K562 (cell line): ENCODE results near the gene GUCY2C. TPM values are rescaled to one million over a fixed set of nuclear protein-coding genes. Genes with fewer than 3 reads are reported as not detected.

Source experiments
- ATAC-seq: fragments of 200-7000 bp; cut with Tn5 transposase; 3 replicates; pipeline ENCODE4 v1.9.1; 2020; ENCODE audit warnings: moderate library complexity
- BruUV-seq: library from RNA; stranded (reverse); fragments of 400-500 nt; replicated peaks from 2 replicates; lab custom pipeline; 2021; lab: Mats Ljungman, UMichigan
- CTCF ChIA-PET: fragments of 300-600 bp; formaldehyde crosslinking; extraction: SDS; loops from one replicate; lab custom pipeline; 2021; ENCODE audit warnings: low intra/inter-chr PET ratio; lab: Yijun Ruan, JAX
- POLR2A ChIA-PET: fragments of 300-600, 350-650 bp; sonication (Branson Sonifier 250); formaldehyde crosslinking; extraction: SDS; loops from one replicate; lab custom pipeline; 2021; ENCODE audit warnings: antibody characterized with exemption, inconsistent platforms; lab: Yijun Ruan, JAX
- DNase-seq, 4 experiments: peaks; one replicate each; pipeline versions ENCODE4 v3.0.0 to v3.0.0-alpha.2; 2011 to 2018; ENCODE audit warnings: low spot score in 3 of 4, mixed read lengths in 3 of 4; ENCODE audit errors: extremely low read depth in 1 of 4
- FAIRE-seq: peaks from 2 replicates; lab custom pipeline; 2011; peaks lifted over from hg19 to GRCh38; lab: Jason Lieb, UNC
- H2AFZ ChIP-seq: 2 replicates; pipeline ENCODE4 v1.6.0; 2011; ENCODE audit warnings: low read depth, low read length, control low read depth, inconsistent platforms
- H3K27ac ChIP-seq: fragments of 200-600 bp; 3 replicates; pipeline ENCODE4 v1.8.0; 2011; ENCODE audit warnings: low read depth, mild to moderate bottlenecking, control low read depth, inconsistent platforms, low read length, moderate library complexity, mixed read lengths; ENCODE audit errors: extremely low read depth
- H3K27me3 ChIP-seq, 2 experiments: fragments of 300-600 bp in 1 of 2; 2 replicates in 1 of 2; 3 replicates in 1 of 2; pipeline versions ENCODE4 v1.6.0 to v1.8.0; 2011; ENCODE audit warnings: inconsistent platforms in 2 of 2, low read length in 2 of 2, mild to moderate bottlenecking in 1 of 2, mixed read lengths in 1 of 2, moderate library complexity in 1 of 2; ENCODE audit not compliant: control insufficient read depth in 2 of 2, insufficient read depth in 2 of 2
- H3K36me3 ChIP-seq: fragments of 300-600 bp; 3 replicates; pipeline ENCODE4 v1.8.0; 2011; ENCODE audit warnings: mild to moderate bottlenecking, low read length, inconsistent platforms; ENCODE audit not compliant: control insufficient read depth, insufficient read depth
- H3K4me1 ChIP-seq, 2 experiments: fragments of 200-600 bp in 1 of 2; replicated peaks in 1 of 2; 2 replicates in 1 of 2; 3 replicates in 1 of 2; pipeline versions ENCODE4 v1.5.1 to v1.8.0; 2011; ENCODE audit warnings: inconsistent platforms in 2 of 2, low read length in 2 of 2, mild to moderate bottlenecking in 1 of 2, mixed read lengths in 1 of 2, moderate library complexity in 1 of 2; ENCODE audit not compliant: control insufficient read depth in 2 of 2, insufficient read depth in 2 of 2
- H3K4me2 ChIP-seq: 2 replicates; pipeline ENCODE4 v1.6.1; 2011; ENCODE audit warnings: low read length, control low read depth, inconsistent platforms, mixed read lengths; ENCODE audit not compliant: insufficient read depth
- H3K4me3 ChIP-seq: fragments of 200-600 bp; sonication (generic), shearing (Covaris generic); 2 replicates; pipeline ENCODE4 v1.5.1; 2016; ENCODE audit warnings: control low read depth, inconsistent platforms
- H3K79me2 ChIP-seq: fragments of 200-600 bp; 3 replicates; pipeline ENCODE4 v1.8.0; 2011; ENCODE audit warnings: low read length, inconsistent platforms; ENCODE audit not compliant: control insufficient read depth, insufficient read depth
- H3K9ac ChIP-seq, 2 experiments: 2 replicates each; pipeline versions ENCODE4 v1.6.0 to v1.6.1; 2011; ENCODE audit warnings: low read depth in 2 of 2, low read length in 2 of 2, control low read depth in 1 of 2, inconsistent platforms in 1 of 2, mild to moderate bottlenecking in 1 of 2, mixed read lengths in 1 of 2; ENCODE audit not compliant: insufficient read depth in 1 of 2
- H3K9me1 ChIP-seq: one replicate; pipeline ENCODE4 v1.6.0; 2011; ENCODE audit warnings: inconsistent platforms, mild to moderate bottlenecking, low read length, moderate library complexity; ENCODE audit not compliant: control insufficient read depth, insufficient read depth
- H3K9me3 ChIP-seq: replicated peaks from 2 replicates; pipeline ENCODE4 v1.5.1; 2011; ENCODE audit warnings: low read depth, low read length, inconsistent platforms; ENCODE audit not compliant: control insufficient read depth, insufficient read depth
- H4K20me1 ChIP-seq: replicated peaks from 2 replicates; pipeline ENCODE4 v1.6.1; 2011; ENCODE audit warnings: low read length, inconsistent platforms, mixed read lengths; ENCODE audit not compliant: control insufficient read depth, insufficient read depth
- E2F5 ChIP-seq: sonication (generic); formaldehyde crosslinking; IDR thresholded peaks from 2 replicates; pipeline ENCODE4 v1.8.0; 2022; ENCODE audit warnings: mild to moderate bottlenecking, missing genetic modification reagents
- MAZ ChIP-seq, 2 experiments: fragments of 450-650 bp in 1 of 2; sonication (generic) in 1 of 2; formaldehyde crosslinking; IDR thresholded peaks in 1 of 2; conservative IDR thresholded peaks in 1 of 2; 2 replicates each; pipeline versions ENCODE4 v1.4.0 to v1.5.0; 2020; ENCODE audit warnings: mild to moderate bottlenecking in 1 of 2, missing genetic modification reagents in 1 of 2
- PURB ChIP-seq: sonication (generic); formaldehyde crosslinking; IDR thresholded peaks from 2 replicates; pipeline ENCODE4 v1.9.0; 2021; ENCODE audit warnings: low read depth, mild to moderate bottlenecking, missing genetic modification reagents
- RBM17 ChIP-seq: fragments of 200-400 bp; formaldehyde crosslinking; IDR thresholded peaks from 2 replicates; pipeline ENCODE4 v1.6.1; 2017; ENCODE audit warnings: low read depth, mild to moderate bottlenecking, low read length, borderline replicate concordance
- RBM25 ChIP-seq: fragments of 200-400 bp; formaldehyde crosslinking; IDR thresholded peaks from 2 replicates; pipeline ENCODE4 v1.6.1; 2018; ENCODE audit warnings: low read length, low read depth, moderate library complexity; ENCODE audit not compliant: severe bottlenecking
- SMAD4 ChIP-seq: fragments of 250-450 bp; sonication (Bioruptor Pico); conservative IDR thresholded peaks from 2 replicates; pipeline ENCODE4 v1.8.0; 2021; ENCODE audit warnings: inconsistent platforms, mild to moderate bottlenecking, moderate library complexity
- THRAP3 ChIP-seq: fragments of 450-650 bp; IDR thresholded peaks from 2 replicates; pipeline ENCODE4 v1.6.1; 2016; ENCODE audit warnings: mild to moderate bottlenecking, inconsistent platforms, borderline replicate concordance
- WGBS: fragments of 100-300 bp; shearing (Covaris generic); methylation state at CpG from one replicate; pipeline ENCODE4 v1.1.6; 2016; ENCODE audit warnings: low coverage, mixed read lengths; ENCODE audit not compliant: insufficient coverage; ENCODE audit errors: missing lambda C conversion rate; 5-methylcytosine and 5-hydroxymethylcytosine counted together
- in situ Hi-C: fragments of 300-500 bp; cut with MboI; formaldehyde crosslinking; loops from 4 replicates; pipeline ENCODE4 v1.15.0; 2018; ENCODE audit warnings: inconsistent platforms, mixed read lengths
- intact Hi-C: fragments of 100-400 bp; cut with micrococcal nuclease; formaldehyde crosslinking; loops from 2 replicates; pipeline ENCODE4 v1.14.2; 2022
- polyA plus RNA-seq, 8 experiments: library from polyadenylated mRNA; depleted of rRNA in 4 of 8; stranded (reverse) in 5 of 8; unstranded in 3 of 8; fragments of >200 nt; fragmentation: Nextera tagmentation in 2 of 8; fragmentation: Illumina TruSeq in 1 of 8; extraction: Ambion mirVana in 2 of 8; extraction: Trizol in 1 of 8; gene quantifications; 2 replicates each; pipeline versions ENCODE4 v1.2.1 to v1.2.3, GENCODE V29; 2011 to 2014; ENCODE audit warnings: inconsistent platforms in 1 of 8, missing spikeins in 1 of 8
- total RNA-seq, 7 experiments: library from RNA; depleted of rRNA in 6 of 7; stranded (reverse); fragments of >200 nt in 6 of 7; fragmentation: Illumina TruSeq in 2 of 7; extraction: Trizol in 2 of 7; gene quantifications; 2 replicates each; pipeline versions ENCODE4 v1.2.1 to v1.2.3, GENCODE V29; 2011 to 2021; ENCODE audit warnings: low replicate concordance in 1 of 7
- TF ChIP-seq, protein P1 (sequence below): sonication (generic); formaldehyde crosslinking; IDR thresholded peaks from 2 replicates; pipeline ENCODE4 v1.8.0; 2023; ENCODE audit warnings: mild to moderate bottlenecking, missing genetic modification reagents

The GUCY2C gene
- total and polyA plus RNA-seq, 9 of the 15 experiments (the other 6 are each of a cell fraction or from before 2014, with no cell fraction given): 0.01 to 0.05 (median 0.04) TPM; not detected in 6

- CTCF ChIA-PET: interaction anchor here (0.5 kb wide), 1 partner anchor 424 kb away, joined by 3 read pairs; no protein-coding TSS in a partner anchor
- intact Hi-C loops: no loop called here
- ATAC-seq (no peak), DNase-seq (no peak), FAIRE-seq (no peak)
- BruUV-seq: no TSS peak
- TF ChIP-seq RBM25 (no peak), E2F5 (no peak), SMAD4 (CRISPR knock-in tag) (no peak), RBM17 (no peak), PURB (CRISPR knock-in tag) (no peak), MAZ (CRISPR knock-in tag; conservative IDR thresholded peaks at IDR 0.05 in 1 of 2, IDR thresholded peaks at IDR 0.05 in 1 of 2) (no peak), THRAP3 (no peak)
- TF ChIP-seq, protein P1, sequence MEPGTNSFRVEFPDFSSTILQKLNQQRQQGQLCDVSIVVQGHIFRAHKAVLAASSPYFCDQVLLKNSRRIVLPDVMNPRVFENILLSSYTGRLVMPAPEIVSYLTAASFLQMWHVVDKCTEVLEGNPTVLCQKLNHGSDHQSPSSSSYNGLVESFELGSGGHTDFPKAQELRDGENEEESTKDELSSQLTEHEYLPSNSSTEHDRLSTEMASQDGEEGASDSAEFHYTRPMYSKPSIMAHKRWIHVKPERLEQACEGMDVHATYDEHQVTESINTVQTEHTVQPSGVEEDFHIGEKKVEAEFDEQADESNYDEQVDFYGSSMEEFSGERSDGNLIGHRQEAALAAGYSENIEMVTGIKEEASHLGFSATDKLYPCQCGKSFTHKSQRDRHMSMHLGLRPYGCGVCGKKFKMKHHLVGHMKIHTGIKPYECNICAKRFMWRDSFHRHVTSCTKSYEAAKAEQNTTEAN (CRISPR knock-in tag): no peak
- H3K4me1 ChIP-seq: peaks cover 0 to 7% of the 10 kb centered on the region in 2 experiments; a peak in 1 of 5 replicates
- WGBS: 26% methylated on average over 4 of the region's 4 CpGs
- no peak overlapping the region for H3K4me2 ChIP-seq
- H4K20me1 ChIP-seq: no peaks in the 10 kb centered on the region
- POLR2A ChIA-PET: no interaction called here
- no peak overlapping the region for H3K4me3 ChIP-seq
- H3K9me1 ChIP-seq: no peaks in the 10 kb centered on the region
- H3K27me3 ChIP-seq: no peaks in the 10 kb centered on the region
- no peak overlapping the region for H3K27ac ChIP-seq
- peaks cover 4% of the 10 kb centered on the region; the same call in 1 of the 3 replicates for H3K79me2 ChIP-seq
- H3K9me3 ChIP-seq: no peaks in the 10 kb centered on the region
- no peak overlapping the region for H3K9ac ChIP-seq
- H2AFZ ChIP-seq: no peak overlapping the region
- H3K36me3 ChIP-seq: no peaks in the 10 kb centered on the region
- in situ Hi-C loops: no loop called here
These were observed 124.0 kb downstream of the GUCY2C start for GRCh38 chr12:14572401-14572800.
